DOHH2 (cell line): ENCODE measurements around the gene TDRD9.

Source experiments
- CTCF ChIP-seq: fragments of 200-600 bp; sonication (generic); IDR thresholded peaks from one replicate; pipeline ENCODE4 v1.5.1; 2014; ENCODE audit warnings: antibody characterized with exemption, mild to moderate bottlenecking, low read depth, low read length; ENCODE audit not compliant: poor library complexity, severe bottlenecking
- EZH2phosphoT487 ChIP-seq: fragments of 200-600 bp; sonication (generic); IDR thresholded peaks from 2 replicates; pipeline ENCODE4 v1.6.1; 2017; ENCODE audit warnings: borderline replicate concordance, mild to moderate bottlenecking, antibody characterized with exemption, low read length, moderate library complexity, mixed read lengths

DNA sequence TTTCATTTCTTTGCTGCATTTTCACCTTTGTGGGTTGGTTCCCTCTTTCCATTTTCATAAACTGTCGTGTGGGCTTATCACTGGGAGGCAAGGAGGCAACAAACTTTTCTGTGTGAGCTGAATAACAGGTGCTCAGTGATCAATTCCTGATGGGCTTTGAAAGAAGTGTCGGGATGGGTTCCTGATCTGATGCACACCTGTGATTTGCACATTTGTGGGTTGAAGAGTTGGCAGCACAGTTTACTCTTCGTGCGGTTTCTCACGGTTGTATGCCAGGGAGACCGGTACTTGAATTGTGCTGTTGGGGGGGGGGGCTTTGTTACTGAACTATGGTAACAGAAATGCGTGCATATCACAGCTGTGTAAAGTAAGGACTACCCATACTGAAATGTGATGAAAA, 141.3 kb downstream of the TDRD9 start:
- TF ChIP-seq CTCF, result no peak
- no peak for TF ChIP-seq EZH2phosphoT487
